K562 (cell line): ENCODE data around the gene ATP2A1. TPM values are rescaled to one million over a fixed set of nuclear protein-coding genes. Genes with fewer than 3 reads are reported as not detected.

Experiments used
- CLOCK ChIP-seq: fragments of 250-450 bp; sonication (Bioruptor Pico); IDR thresholded peaks from 2 replicates; pipeline ENCODE4 v1.4.0; 2020; ENCODE audit warnings: mild to moderate bottlenecking, moderate library complexity, borderline replicate concordance
- ELF4 ChIP-seq: fragments of 450-650 bp; formaldehyde crosslinking; IDR thresholded peaks from 2 replicates; pipeline ENCODE4 v1.4.0; 2022; ENCODE audit warnings: missing genetic modification characterization
- POLR2B ChIP-seq: fragments of 450-650 bp; IDR thresholded peaks from 2 replicates; pipeline ENCODE4 v1.6.1; 2018; ENCODE audit warnings: low read depth; ENCODE audit not compliant: partially characterized antibody
- SUPT5H ChIP-seq: fragments of 450-650 bp; IDR thresholded peaks from 2 replicates; pipeline ENCODE4 v1.6.1; 2016
- ZBTB17 ChIP-seq: fragments of 450-650 bp; formaldehyde crosslinking; IDR thresholded peaks from 2 replicates; pipeline ENCODE4 v1.4.0; 2020; ENCODE audit warnings: mild to moderate bottlenecking
- ZBTB9 ChIP-seq: fragments of 450-650 bp; formaldehyde crosslinking; IDR thresholded peaks from 2 replicates; pipeline ENCODE4 v1.4.0; 2020; ENCODE audit warnings: mild to moderate bottlenecking, moderate library complexity
- polyA plus RNA-seq, 8 experiments: library from polyadenylated mRNA; depleted of rRNA in 4 of 8; stranded (reverse) in 5 of 8; unstranded in 3 of 8; fragments of >200 nt; fragmentation: Nextera tagmentation in 2 of 8; fragmentation: Illumina TruSeq in 1 of 8; extraction: Ambion mirVana in 2 of 8; extraction: Trizol in 1 of 8; gene quantifications; 2 replicates each; pipeline versions ENCODE4 v1.2.1 to v1.2.3, GENCODE V29; 2011 to 2014; ENCODE audit warnings: inconsistent platforms in 1 of 8, missing spikeins in 1 of 8
- total RNA-seq, 7 experiments: library from RNA; depleted of rRNA in 6 of 7; stranded (reverse); fragments of >200 nt in 6 of 7; fragmentation: Illumina TruSeq in 2 of 7; extraction: Trizol in 2 of 7; gene quantifications; 2 replicates each; pipeline versions ENCODE4 v1.2.1 to v1.2.3, GENCODE V29; 2011 to 2021; ENCODE audit warnings: low replicate concordance in 1 of 7
- TF ChIP-seq, protein P1 (sequence below): fragments of 450-650 bp; formaldehyde crosslinking; conservative IDR thresholded peaks from 2 replicates; pipeline ENCODE4 v1.4.0; 2022; ENCODE audit warnings: mild to moderate bottlenecking, missing genetic modification characterization

Gene ATP2A1
- total and polyA plus RNA-seq, 9 of the 15 experiments (the other 6 are each of a cell fraction or from before 2014, with no cell fraction given), result 0.25 to 2.6 (median 0.65) TPM

DNA sequence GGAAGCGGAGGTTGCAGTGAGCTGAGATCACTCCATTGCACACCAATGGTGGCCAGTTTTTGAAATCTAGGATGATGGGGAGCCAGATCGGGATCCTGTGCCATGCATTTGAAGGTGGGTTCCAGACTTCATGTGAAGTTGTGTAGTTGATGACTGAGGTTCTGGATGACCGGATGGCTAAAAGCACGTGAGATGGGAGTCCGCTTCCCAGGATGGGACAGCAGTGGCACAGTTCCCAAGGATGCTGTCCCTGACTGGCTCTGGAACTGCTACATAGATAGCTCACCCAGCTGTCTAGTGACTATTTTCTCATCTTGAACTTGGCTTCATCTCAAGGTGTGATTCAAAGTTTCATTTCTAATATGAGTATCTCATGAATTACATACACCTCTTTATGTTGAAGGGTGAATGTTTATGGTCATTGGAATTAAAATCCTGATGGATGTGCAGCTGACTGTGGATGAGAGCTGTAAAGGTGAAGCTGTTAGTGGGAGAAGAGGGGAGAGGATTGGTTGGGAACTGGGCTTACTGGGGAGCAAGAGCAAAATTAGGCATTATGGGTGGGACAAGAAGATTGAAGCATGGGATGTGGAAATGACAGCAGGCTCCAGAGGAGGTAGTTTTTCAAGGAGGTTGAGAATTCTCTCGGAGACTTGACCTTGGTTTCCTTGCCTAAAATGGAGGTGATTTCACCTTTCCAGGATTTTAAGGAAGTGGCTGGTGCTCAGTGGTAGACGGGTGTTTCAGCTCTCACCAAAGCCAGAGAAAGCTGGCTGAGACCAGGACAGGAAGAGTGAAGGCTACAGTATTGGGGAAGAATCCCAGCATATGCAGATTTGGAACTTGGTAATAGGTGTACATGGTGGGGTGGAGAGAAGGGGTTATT lies 40.4 kb upstream of the ATP2A1 start (continued):
- peak; percentile 74 for TF ChIP-seq POLR2B
- TF ChIP-seq, protein P1, sequence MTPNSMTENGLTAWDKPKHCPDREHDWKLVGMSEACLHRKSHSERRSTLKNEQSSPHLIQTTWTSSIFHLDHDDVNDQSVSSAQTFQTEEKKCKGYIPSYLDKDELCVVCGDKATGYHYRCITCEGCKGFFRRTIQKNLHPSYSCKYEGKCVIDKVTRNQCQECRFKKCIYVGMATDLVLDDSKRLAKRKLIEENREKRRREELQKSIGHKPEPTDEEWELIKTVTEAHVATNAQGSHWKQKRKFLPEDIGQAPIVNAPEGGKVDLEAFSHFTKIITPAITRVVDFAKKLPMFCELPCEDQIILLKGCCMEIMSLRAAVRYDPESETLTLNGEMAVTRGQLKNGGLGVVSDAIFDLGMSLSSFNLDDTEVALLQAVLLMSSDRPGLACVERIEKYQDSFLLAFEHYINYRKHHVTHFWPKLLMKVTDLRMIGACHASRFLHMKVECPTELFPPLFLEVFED, result peak; percentile 72
- 0 out of 2 replicates have a peak, but pooled peaks have one; percentile 22 for TF ChIP-seq ZBTB17
- peak; percentile 76 for TF ChIP-seq SUPT5H
- no peak for TF ChIP-seq CLOCK (CRISPR knock-in tag)
- TF ChIP-seq ELF4 (CRISPR knock-in tag), result peak; percentile 63; the same call in 1 of the 2 replicates
- 0 out of 2 replicates have a peak, but pooled peaks have one; percentile 28 for TF ChIP-seq ZBTB9 (CRISPR knock-in tag)
